ENCODE results near the gene ALK.

ALK gene

GRCh38 chr2:29218550-29219125 is 702.7 kb downstream of the ALK start:
- TF ChIP-seq, protein P1, sequence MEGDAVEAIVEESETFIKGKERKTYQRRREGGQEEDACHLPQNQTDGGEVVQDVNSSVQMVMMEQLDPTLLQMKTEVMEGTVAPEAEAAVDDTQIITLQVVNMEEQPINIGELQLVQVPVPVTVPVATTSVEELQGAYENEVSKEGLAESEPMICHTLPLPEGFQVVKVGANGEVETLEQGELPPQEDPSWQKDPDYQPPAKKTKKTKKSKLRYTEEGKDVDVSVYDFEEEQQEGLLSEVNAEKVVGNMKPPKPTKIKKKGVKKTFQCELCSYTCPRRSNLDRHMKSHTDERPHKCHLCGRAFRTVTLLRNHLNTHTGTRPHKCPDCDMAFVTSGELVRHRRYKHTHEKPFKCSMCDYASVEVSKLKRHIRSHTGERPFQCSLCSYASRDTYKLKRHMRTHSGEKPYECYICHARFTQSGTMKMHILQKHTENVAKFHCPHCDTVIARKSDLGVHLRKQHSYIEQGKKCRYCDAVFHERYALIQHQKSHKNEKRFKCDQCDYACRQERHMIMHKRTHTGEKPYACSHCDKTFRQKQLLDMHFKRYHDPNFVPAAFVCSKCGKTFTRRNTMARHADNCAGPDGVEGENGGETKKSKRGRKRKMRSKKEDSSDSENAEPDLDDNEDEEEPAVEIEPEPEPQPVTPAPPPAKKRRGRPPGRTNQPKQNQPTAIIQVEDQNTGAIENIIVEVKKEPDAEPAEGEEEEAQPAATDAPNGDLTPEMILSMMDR (IDR thresholded peaks at IDR 0.05): no peak

DNA sequence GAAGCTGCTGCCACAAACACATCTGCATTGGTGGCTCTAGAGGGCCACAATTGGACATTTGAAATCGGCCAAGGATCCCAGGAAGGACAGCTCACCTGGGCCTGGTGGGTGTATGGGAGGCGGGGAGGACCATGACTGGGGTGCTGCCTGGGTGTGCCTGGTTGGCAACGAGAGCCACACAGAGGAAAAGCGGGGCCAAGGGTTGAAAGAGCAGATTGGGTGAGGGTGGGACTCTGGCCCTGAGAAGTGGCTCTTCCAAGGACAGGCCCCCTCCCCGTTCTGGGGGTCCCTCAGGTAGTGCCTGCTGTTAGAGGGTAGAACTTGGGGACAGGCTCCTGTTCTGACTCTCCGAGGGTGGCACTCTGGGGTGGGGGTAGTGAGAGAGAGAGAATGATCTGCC is 703.3 kb downstream of the ALK start:
- TF ChIP-seq, protein P1 (IDR thresholded peaks at IDR 0.05): no peak

GRCh38 chr2:29216609-29216909 is 704.8 kb downstream of the ALK start:
- TF ChIP-seq, protein P1 (IDR thresholded peaks at IDR 0.05): no peak

- TF ChIP-seq, protein P1 (IDR thresholded peaks at IDR 0.05): no peak
Measured at GRCh38 chr2:29215739-29216608, 705.4 kb downstream of the ALK start.

GRCh38 chr2:29215073-29215472 is 706.3 kb downstream of the ALK start:
- TF ChIP-seq, protein P1 (IDR thresholded peaks at IDR 0.05): no peak

DNA sequence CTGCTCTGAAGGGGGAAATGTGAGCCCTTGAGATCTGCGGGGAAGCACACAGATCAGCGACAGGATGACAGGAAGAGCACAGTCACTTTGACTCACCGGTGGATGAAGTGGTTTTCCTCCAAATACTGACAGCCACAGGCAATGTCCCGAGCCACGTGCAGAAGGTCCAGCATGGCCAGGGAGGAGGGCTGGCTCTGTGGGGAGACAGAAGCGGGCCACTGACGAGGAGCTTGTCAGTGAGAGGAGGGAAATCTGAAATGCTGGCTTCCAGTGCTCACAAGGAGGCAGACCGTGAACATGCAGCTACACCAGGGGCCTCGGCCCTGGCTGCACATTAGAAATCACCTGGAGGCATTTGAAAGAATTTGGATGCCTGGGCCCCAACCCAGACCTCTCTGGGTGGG is 707.5 kb downstream of the ALK start:
- TF ChIP-seq, protein P1 (IDR thresholded peaks at IDR 0.05): no peak

- TF ChIP-seq, protein P1 (IDR thresholded peaks at IDR 0.05): no peak
Measured at GRCh38 chr2:29212009-29212408, 709.4 kb downstream of the ALK start.

Measured in LNCAP (cell line).